ENCODE measurements around the gene CRYBA1.

- TF ChIP-seq TAF1 (IDR thresholded peaks at IDR 0.05; ENCODE audit: borderline replicate concordance, insufficient read depth, low read length) (no peak), POLR2AphosphoS5 (IDR thresholded peaks at IDR 0.05; ENCODE audit: low read depth, low read length) (no peak), FOXP2 (optimal IDR thresholded peaks at IDR 0.05; ENCODE audit: borderline replicate concordance, extremely low read depth, extremely low read length, insufficient read depth) (no peak), SIN3A (IDR thresholded peaks at IDR 0.05; ENCODE audit: borderline replicate concordance, insufficient read depth, low read length) (no peak)
- TF ChIP-seq, protein P1, sequence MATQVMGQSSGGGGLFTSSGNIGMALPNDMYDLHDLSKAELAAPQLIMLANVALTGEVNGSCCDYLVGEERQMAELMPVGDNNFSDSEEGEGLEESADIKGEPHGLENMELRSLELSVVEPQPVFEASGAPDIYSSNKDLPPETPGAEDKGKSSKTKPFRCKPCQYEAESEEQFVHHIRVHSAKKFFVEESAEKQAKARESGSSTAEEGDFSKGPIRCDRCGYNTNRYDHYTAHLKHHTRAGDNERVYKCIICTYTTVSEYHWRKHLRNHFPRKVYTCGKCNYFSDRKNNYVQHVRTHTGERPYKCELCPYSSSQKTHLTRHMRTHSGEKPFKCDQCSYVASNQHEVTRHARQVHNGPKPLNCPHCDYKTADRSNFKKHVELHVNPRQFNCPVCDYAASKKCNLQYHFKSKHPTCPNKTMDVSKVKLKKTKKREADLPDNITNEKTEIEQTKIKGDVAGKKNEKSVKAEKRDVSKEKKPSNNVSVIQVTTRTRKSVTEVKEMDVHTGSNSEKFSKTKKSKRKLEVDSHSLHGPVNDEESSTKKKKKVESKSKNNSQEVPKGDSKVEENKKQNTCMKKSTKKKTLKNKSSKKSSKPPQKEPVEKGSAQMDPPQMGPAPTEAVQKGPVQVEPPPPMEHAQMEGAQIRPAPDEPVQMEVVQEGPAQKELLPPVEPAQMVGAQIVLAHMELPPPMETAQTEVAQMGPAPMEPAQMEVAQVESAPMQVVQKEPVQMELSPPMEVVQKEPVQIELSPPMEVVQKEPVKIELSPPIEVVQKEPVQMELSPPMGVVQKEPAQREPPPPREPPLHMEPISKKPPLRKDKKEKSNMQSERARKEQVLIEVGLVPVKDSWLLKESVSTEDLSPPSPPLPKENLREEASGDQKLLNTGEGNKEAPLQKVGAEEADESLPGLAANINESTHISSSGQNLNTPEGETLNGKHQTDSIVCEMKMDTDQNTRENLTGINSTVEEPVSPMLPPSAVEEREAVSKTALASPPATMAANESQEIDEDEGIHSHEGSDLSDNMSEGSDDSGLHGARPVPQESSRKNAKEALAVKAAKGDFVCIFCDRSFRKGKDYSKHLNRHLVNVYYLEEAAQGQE (IDR thresholded peaks at IDR 0.05; ENCODE audit: insufficient read depth in 1 of 2, low read depth in 2 of 2, low read length in 2 of 2), result no peak
Observed at GRCh38 chr17:29250666-29251065, 4.0 kb downstream of the CRYBA1 start.

Data from PFSK-1 (cell line).